HepG2 (cell line): ENCODE data around the gene CLN6. TPM values are rescaled to one million over a fixed set of nuclear protein-coding genes. Genes with fewer than 3 reads are reported as not detected.

Source experiments
- CERS6 ChIP-seq: sonication (generic); formaldehyde crosslinking; IDR thresholded peaks from 2 replicates; pipeline ENCODE4 v1.5.0; 2020; ENCODE audit warnings: missing genetic modification reagents
- DMAP1 ChIP-seq: IDR thresholded peaks from 2 replicates; pipeline ENCODE4 v1.6.1; 2016
- HES4 ChIP-seq: sonication (generic); formaldehyde crosslinking; IDR thresholded peaks from 2 replicates; pipeline ENCODE4 v1.9.0; 2021; ENCODE audit warnings: mild to moderate bottlenecking, missing genetic modification reagents, borderline replicate concordance
- HOXA3 ChIP-seq: sonication (generic); formaldehyde crosslinking; IDR thresholded peaks from 2 replicates; pipeline ENCODE4 v1.5.0; 2020; ENCODE audit warnings: missing genetic modification reagents
- KAT8 ChIP-seq: IDR thresholded peaks from 2 replicates; pipeline ENCODE4 v1.6.1; 2016; ENCODE audit warnings: missing genetic modification reagents, missing compliant biosample characterization
- KDM2A ChIP-seq: sonication (generic); formaldehyde crosslinking; IDR thresholded peaks from 2 replicates; pipeline ENCODE4 v1.4.0; 2020; ENCODE audit warnings: low read depth, missing genetic modification reagents, borderline replicate concordance
- LCORL ChIP-seq, 2 experiments: fragments of 450-650 bp in 1 of 2; sonication (generic) in 1 of 2; formaldehyde crosslinking in 1 of 2; IDR thresholded peaks; 2 replicates each; pipeline versions ENCODE4 v1.5.0 to v1.6.1; 2017 to 2020; ENCODE audit warnings: antibody characterized with exemption in 1 of 2, missing genetic modification reagents in 1 of 2
- PRMT3 ChIP-seq: sonication (generic); formaldehyde crosslinking; IDR thresholded peaks from 2 replicates; pipeline ENCODE4 v1.8.1; 2022; ENCODE audit warnings: low read depth, mild to moderate bottlenecking, moderate library complexity, missing genetic modification reagents, borderline replicate concordance
- RAD21 ChIP-seq: fragments of 450-650 bp; formaldehyde crosslinking; IDR thresholded peaks from 2 replicates; pipeline ENCODE4 v1.5.0; 2020; ENCODE audit warnings: mild to moderate bottlenecking
- RORA ChIP-seq: sonication (generic); formaldehyde crosslinking; IDR thresholded peaks from 2 replicates; pipeline ENCODE4 v1.5.0; 2020; ENCODE audit warnings: mild to moderate bottlenecking, missing genetic modification reagents, moderate library complexity
- RXRA ChIP-seq: sonication (generic); formaldehyde crosslinking; IDR thresholded peaks from 2 replicates; pipeline ENCODE4 v1.5.1; 2020; ENCODE audit warnings: missing genetic modification reagents
- SETDB1 ChIP-seq: sonication (generic); formaldehyde crosslinking; IDR thresholded peaks from 2 replicates; pipeline ENCODE4 v1.5.1; 2020; ENCODE audit warnings: missing genetic modification reagents, mild to moderate bottlenecking, borderline replicate concordance
- SKI ChIP-seq: fragments of 450-650 bp; IDR thresholded peaks from one replicate; pipeline ENCODE4 v1.6.1; 2018; ENCODE audit warnings: mild to moderate bottlenecking; ENCODE audit not compliant: partially characterized antibody
- SMAD9 ChIP-seq: sonication (generic); formaldehyde crosslinking; IDR thresholded peaks from 2 replicates; pipeline ENCODE4 v1.5.1; 2020; ENCODE audit warnings: mild to moderate bottlenecking, missing genetic modification reagents
- SOX6 ChIP-seq, 2 experiments: fragments of 450-650 bp in 1 of 2; sonication (generic) in 1 of 2; formaldehyde crosslinking in 1 of 2; IDR thresholded peaks; 2 replicates each; pipeline versions ENCODE4 v1.4.0 to v1.6.1; 2017 to 2020; ENCODE audit warnings: antibody characterized with exemption in 1 of 2, mild to moderate bottlenecking in 1 of 2, missing genetic modification reagents in 1 of 2
- SP5 ChIP-seq: IDR thresholded peaks from 2 replicates; pipeline ENCODE4 v1.6.1; 2016; ENCODE audit warnings: low read depth, borderline replicate concordance
- TRIM24 ChIP-seq: sonication (generic); formaldehyde crosslinking; IDR thresholded peaks from 2 replicates; pipeline ENCODE4 v1.8.0; 2022; ENCODE audit warnings: mild to moderate bottlenecking, missing genetic modification reagents
- YEATS2 ChIP-seq: sonication (generic); formaldehyde crosslinking; IDR thresholded peaks from 2 replicates; pipeline ENCODE4 v1.4.0; 2020; ENCODE audit warnings: missing genetic modification reagents, borderline replicate concordance
- ZFP82 ChIP-seq: sonication (generic); formaldehyde crosslinking; IDR thresholded peaks from 2 replicates; pipeline ENCODE4 v1.5.1; 2020; ENCODE audit warnings: mild to moderate bottlenecking, missing genetic modification reagents, borderline replicate concordance
- ZFYVE20 ChIP-seq: sonication (generic); formaldehyde crosslinking; IDR thresholded peaks from 2 replicates; pipeline ENCODE4 v1.8.0; 2023; ENCODE audit warnings: low read depth, mild to moderate bottlenecking, moderate library complexity, missing genetic modification reagents, borderline replicate concordance
- ZKSCAN5 ChIP-seq: sonication (generic); formaldehyde crosslinking; IDR thresholded peaks from 2 replicates; pipeline ENCODE4 v1.5.1; 2020; ENCODE audit warnings: mild to moderate bottlenecking, missing genetic modification reagents
- ZNF350 ChIP-seq: sonication (generic); formaldehyde crosslinking; IDR thresholded peaks from 2 replicates; pipeline ENCODE4 v1.4.0; 2020; ENCODE audit warnings: mild to moderate bottlenecking, low read depth, missing genetic modification reagents, borderline replicate concordance
- ZNF619 ChIP-seq: sonication (generic); formaldehyde crosslinking; IDR thresholded peaks from 2 replicates; pipeline ENCODE4 v1.4.0; 2020; ENCODE audit warnings: mild to moderate bottlenecking, missing genetic modification reagents
- ZSCAN22 ChIP-seq: sonication (generic); formaldehyde crosslinking; IDR thresholded peaks from 2 replicates; pipeline ENCODE4 v1.4.0; 2020; ENCODE audit warnings: mild to moderate bottlenecking, missing genetic modification reagents
- polyA plus RNA-seq, 8 experiments: library from polyadenylated mRNA; depleted of rRNA in 3 of 8; stranded (reverse) in 7 of 8; unstranded in 1 of 8; fragments of >200 nt; fragmentation: Illumina TruSeq in 4 of 8; extraction: Trizol in 4 of 8; gene quantifications; 2 replicates each; pipeline versions ENCODE4 v1.2.1 to v1.2.3, GENCODE V29; 2011 to 2016; ENCODE audit warnings: low read depth in 4 of 8, missing spikeins in 1 of 8, mixed read lengths in 1 of 8; ENCODE audit not compliant: insufficient read depth in 1 of 8
- total RNA-seq, 5 experiments: library from RNA; depleted of rRNA; stranded (reverse); fragments of >200 nt; fragmentation: Illumina TruSeq; extraction: Trizol; gene quantifications; 2 replicates each; pipeline ENCODE4 v1.2.3, GENCODE V29; 2016; ENCODE audit warnings: low read depth in 1 of 5
- TF ChIP-seq, protein P1 (sequence below): sonication (generic); IDR thresholded peaks from 2 replicates; pipeline ENCODE4 v1.6.1; 2016; ENCODE audit warnings: low read depth, borderline replicate concordance
- TF ChIP-seq, protein P2 (sequence below): sonication (generic); formaldehyde crosslinking; IDR thresholded peaks from 2 replicates; pipeline ENCODE4 v1.8.0; 2022; ENCODE audit warnings: missing genetic modification reagents, mild to moderate bottlenecking, inconsistent platforms, borderline replicate concordance
- TF ChIP-seq, protein P3 (sequence below): sonication (generic); formaldehyde crosslinking; IDR thresholded peaks from 2 replicates; pipeline ENCODE4 v1.4.0; 2020; ENCODE audit warnings: mild to moderate bottlenecking, missing genetic modification reagents
- TF ChIP-seq, protein P4 (sequence below): sonication (generic); formaldehyde crosslinking; IDR thresholded peaks from 2 replicates; pipeline ENCODE4 v1.8.1; 2023; ENCODE audit warnings: missing genetic modification reagents, inconsistent platforms, borderline replicate concordance

CLN6 gene
- total and polyA plus RNA-seq, 2 of the 13 experiments (the other 11 are each of a cell fraction or from before 2014, with no cell fraction given), result 24.9 to 27.1 TPM

GRCh38 chr15:68232449-68232848 is 2.9 kb upstream of the CLN6 start (continued):
- TF ChIP-seq, protein P1, sequence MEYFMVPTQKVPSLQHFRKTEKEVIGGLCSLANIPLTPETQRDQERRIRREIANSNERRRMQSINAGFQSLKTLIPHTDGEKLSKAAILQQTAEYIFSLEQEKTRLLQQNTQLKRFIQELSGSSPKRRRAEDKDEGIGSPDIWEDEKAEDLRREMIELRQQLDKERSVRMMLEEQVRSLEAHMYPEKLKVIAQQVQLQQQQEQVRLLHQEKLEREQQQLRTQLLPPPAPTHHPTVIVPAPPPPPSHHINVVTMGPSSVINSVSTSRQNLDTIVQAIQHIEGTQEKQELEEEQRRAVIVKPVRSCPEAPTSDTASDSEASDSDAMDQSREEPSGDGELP, result no peak
- TF ChIP-seq DMAP1 (CRISPR knock-in tag), result no peak
- no peak for TF ChIP-seq RAD21 (CRISPR knock-in tag)
- no peak for TF ChIP-seq TRIM24 (CRISPR knock-in tag)
- TF ChIP-seq ZFYVE20 (CRISPR knock-in tag), result no peak
- TF ChIP-seq ZKSCAN5, result no peak; the same call in 1 of the 2 replicates
- no peak for TF ChIP-seq PRMT3 (CRISPR knock-in tag)
- TF ChIP-seq SP5 (CRISPR knock-in tag), result no peak
- TF ChIP-seq RXRA (CRISPR knock-in tag), result peak; percentile 49; the same call in 1 of the 2 replicates
- no peak for TF ChIP-seq HES4
- TF ChIP-seq ZSCAN22 (CRISPR knock-in tag), result no peak
- no peak for TF ChIP-seq ZFP82 (CRISPR knock-in tag)
- TF ChIP-seq ZNF619 (CRISPR knock-in tag), result no peak
- TF ChIP-seq, protein P2, sequence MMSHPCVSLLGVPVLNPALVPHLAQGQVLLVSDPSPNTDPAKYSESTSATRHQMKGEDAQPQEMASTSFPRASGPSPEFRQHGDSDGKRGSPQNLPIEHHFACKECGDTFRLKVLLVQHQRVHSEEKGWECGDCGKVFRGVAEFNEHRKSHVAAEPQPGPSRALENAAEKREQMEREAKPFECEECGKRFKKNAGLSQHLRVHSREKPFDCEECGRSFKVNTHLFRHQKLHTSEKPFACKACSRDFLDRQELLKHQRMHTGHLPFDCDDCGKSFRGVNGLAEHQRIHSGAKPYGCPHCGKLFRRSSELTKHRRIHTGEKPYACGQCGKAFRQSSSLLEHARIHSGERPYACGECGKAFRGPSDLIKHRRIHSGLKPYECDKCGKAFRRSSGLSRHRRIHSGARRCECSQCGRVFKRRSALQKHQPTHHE, result no peak
- no peak for TF ChIP-seq SKI
- TF ChIP-seq SMAD9 (CRISPR knock-in tag), result no peak
- no peak for TF ChIP-seq RORA (CRISPR knock-in tag)
- no peak for TF ChIP-seq YEATS2
- TF ChIP-seq ZNF350 (CRISPR knock-in tag), result no peak
- TF ChIP-seq, protein P3, sequence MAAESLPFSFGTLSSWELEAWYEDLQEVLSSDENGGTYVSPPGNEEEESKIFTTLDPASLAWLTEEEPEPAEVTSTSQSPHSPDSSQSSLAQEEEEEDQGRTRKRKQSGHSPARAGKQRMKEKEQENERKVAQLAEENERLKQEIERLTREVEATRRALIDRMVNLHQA (CRISPR knock-in tag), result no peak
- no peak for TF ChIP-seq KAT8 (CRISPR knock-in tag)
- no peak for TF ChIP-seq LCORL (IDR thresholded peaks at IDR 0.05)
- no peak for TF ChIP-seq LCORL (CRISPR knock-in tag; IDR thresholded peaks at IDR 0.05)
- TF ChIP-seq KDM2A (CRISPR knock-in tag), result no peak; the same call in 1 of the 2 replicates
- TF ChIP-seq CERS6 (CRISPR knock-in tag), result no peak
- TF ChIP-seq HOXA3 (CRISPR knock-in tag), result no peak
- TF ChIP-seq, protein P4, sequence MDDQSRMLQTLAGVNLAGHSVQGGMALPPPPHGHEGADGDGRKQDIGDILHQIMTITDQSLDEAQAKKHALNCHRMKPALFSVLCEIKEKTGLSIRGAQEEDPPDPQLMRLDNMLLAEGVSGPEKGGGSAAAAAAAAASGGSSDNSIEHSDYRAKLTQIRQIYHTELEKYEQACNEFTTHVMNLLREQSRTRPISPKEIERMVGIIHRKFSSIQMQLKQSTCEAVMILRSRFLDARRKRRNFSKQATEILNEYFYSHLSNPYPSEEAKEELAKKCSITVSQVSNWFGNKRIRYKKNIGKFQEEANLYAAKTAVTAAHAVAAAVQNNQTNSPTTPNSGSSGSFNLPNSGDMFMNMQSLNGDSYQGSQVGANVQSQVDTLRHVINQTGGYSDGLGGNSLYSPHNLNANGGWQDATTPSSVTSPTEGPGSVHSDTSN (CRISPR knock-in tag), result no peak
- no peak for TF ChIP-seq SETDB1 (CRISPR knock-in tag)
- no peak for TF ChIP-seq SOX6 (IDR thresholded peaks at IDR 0.05)
- no peak for TF ChIP-seq SOX6 (CRISPR knock-in tag; IDR thresholded peaks at IDR 0.05)
